HepG2 (cell line): ENCODE results near the gene TMEM134.

Experiments used
- CHD4 ChIP-seq: fragments of 200-600 bp; sonication (generic); IDR thresholded peaks from 2 replicates; pipeline ENCODE4 v1.7.0; 2017; ENCODE audit warnings: mild to moderate bottlenecking, low read length, borderline replicate concordance
- POLR2AphosphoS5 ChIP-seq: IDR thresholded peaks from 2 replicates; pipeline ENCODE4 v1.6.1; 2012; ENCODE audit warnings: low read depth, low read length
- ZNF607 ChIP-seq: sonication (generic); formaldehyde crosslinking; IDR thresholded peaks from 2 replicates; pipeline ENCODE4 v1.5.1; 2020; ENCODE audit warnings: missing genetic modification reagents, mild to moderate bottlenecking, borderline replicate concordance
- TF ChIP-seq, protein P1 (sequence below): sonication (generic); formaldehyde crosslinking; IDR thresholded peaks from 2 replicates; pipeline ENCODE4 v1.5.0; 2020; ENCODE audit warnings: mild to moderate bottlenecking, missing genetic modification reagents, moderate library complexity

DNA sequence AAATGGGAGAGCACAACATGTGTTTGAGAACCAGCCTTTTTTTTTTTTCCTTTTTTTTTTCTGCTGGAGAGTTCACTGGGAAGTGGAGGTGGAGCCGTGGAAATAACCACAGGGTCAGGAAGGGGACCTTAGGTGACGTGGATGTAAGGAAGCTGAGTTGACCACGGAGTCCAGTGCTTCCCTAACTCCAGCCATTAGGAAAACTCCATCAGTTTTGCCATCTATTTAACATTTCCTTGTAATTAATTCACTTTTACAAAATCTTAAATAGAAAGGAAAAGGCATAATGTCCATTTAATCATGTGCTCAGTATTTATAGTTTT is 40.9 kb upstream of the TMEM134 start:
- TF ChIP-seq CHD4 = no peak
- no peak for TF ChIP-seq ZNF607 (CRISPR knock-in tag)
- TF ChIP-seq POLR2AphosphoS5 = no peak
- TF ChIP-seq, protein P1, sequence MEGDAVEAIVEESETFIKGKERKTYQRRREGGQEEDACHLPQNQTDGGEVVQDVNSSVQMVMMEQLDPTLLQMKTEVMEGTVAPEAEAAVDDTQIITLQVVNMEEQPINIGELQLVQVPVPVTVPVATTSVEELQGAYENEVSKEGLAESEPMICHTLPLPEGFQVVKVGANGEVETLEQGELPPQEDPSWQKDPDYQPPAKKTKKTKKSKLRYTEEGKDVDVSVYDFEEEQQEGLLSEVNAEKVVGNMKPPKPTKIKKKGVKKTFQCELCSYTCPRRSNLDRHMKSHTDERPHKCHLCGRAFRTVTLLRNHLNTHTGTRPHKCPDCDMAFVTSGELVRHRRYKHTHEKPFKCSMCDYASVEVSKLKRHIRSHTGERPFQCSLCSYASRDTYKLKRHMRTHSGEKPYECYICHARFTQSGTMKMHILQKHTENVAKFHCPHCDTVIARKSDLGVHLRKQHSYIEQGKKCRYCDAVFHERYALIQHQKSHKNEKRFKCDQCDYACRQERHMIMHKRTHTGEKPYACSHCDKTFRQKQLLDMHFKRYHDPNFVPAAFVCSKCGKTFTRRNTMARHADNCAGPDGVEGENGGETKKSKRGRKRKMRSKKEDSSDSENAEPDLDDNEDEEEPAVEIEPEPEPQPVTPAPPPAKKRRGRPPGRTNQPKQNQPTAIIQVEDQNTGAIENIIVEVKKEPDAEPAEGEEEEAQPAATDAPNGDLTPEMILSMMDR = no peak
